ENCODE results near the gene UMAD1.

Gene UMAD1

GRCh38 chr7:7761974-7762779 is 121.6 kb downstream of the UMAD1 start:
- DNase-seq (ENCODE audit: low read depth in 2 of 2, low spot score in 1 of 2): no peak

DNA sequence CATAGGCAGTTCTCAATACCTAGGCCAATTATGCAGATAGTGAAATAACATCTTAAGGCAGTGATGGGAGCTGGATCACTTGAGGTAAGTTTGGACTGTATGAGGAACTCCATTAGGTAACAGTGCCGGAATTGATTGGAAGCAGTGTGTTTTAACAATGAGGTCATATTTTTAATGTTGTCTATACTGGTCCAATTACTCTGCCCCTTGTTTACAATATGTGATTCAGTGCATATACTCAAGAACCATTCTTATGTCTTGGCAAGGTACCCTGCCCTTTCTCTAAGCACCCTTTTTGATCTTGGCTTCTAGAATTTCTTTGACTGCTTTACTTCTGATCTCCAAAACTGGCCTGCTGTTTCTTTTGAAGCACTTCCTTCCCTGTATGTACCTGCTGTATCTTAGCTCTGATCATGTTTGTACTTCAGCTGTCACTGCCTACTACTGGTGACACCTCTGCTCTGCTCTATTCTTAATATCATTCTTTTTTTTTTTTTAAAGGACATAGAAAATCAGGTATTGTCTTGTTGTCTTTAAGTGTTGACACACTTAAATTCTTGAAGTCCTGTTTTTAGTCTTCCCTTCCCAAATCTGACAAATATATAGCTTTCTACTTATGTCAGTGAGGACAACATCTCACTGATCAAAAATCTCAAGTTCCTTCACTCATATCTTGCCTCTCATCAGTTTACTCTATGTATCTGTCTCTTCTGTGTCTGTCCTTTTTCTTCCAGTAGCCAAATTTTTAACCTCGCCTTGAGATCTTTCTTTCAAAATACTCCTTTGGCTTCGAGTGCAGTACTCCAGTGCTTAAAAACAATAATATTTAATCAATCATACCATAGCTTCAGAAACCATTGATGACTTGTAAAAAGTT is 124.2 kb downstream of the UMAD1 start:
- no peak for DNase-seq (ENCODE audit: low read depth in 2 of 2, low spot score in 1 of 2)

- DNase-seq (ENCODE audit: low read depth in 2 of 2, low spot score in 1 of 2): no peak
These were observed 124.9 kb downstream of the UMAD1 start for GRCh38 chr7:7765422-7765821.

GRCh38 chr7:7766671-7767070 is 126.1 kb downstream of the UMAD1 start:
- DNase-seq (ENCODE audit: low read depth in 2 of 2, low spot score in 1 of 2): no peak

DNA sequence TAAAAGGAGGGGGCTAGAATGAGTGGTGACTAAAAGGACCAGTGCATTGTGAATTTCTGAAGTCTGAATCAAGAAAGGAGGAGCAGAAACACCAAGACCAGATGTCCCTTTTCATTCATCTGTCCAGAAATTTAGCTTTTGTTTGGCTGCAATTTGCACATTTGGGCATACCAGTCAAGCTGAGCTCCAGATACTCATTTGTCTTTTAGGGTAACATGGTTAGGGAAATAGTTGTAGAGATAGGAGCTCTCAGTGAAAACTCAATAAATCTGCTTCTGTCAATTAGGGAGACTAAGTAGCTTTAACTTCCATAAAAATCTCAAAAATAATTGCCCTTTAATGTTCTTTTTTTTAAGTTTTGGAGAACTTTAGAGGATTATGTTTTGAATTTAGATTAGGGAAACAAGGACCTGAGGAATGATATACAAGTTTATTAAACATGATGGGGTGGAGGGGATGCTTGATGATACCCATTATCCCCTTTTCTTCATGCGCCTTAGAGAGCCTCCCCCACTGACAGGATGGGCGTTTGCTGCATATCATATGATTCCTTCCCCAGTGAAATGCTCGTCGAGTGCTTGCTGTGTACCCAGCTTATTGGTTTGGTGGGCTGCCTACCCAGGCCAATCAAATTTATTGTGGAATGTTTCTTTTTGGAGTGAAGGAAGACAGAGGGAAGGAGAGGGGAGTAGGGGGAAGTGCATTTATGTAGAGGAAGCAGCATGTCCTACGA is 128.6 kb downstream of the UMAD1 start:
- no peak for DNase-seq (ENCODE audit: low read depth in 2 of 2, low spot score in 1 of 2)

DNA sequence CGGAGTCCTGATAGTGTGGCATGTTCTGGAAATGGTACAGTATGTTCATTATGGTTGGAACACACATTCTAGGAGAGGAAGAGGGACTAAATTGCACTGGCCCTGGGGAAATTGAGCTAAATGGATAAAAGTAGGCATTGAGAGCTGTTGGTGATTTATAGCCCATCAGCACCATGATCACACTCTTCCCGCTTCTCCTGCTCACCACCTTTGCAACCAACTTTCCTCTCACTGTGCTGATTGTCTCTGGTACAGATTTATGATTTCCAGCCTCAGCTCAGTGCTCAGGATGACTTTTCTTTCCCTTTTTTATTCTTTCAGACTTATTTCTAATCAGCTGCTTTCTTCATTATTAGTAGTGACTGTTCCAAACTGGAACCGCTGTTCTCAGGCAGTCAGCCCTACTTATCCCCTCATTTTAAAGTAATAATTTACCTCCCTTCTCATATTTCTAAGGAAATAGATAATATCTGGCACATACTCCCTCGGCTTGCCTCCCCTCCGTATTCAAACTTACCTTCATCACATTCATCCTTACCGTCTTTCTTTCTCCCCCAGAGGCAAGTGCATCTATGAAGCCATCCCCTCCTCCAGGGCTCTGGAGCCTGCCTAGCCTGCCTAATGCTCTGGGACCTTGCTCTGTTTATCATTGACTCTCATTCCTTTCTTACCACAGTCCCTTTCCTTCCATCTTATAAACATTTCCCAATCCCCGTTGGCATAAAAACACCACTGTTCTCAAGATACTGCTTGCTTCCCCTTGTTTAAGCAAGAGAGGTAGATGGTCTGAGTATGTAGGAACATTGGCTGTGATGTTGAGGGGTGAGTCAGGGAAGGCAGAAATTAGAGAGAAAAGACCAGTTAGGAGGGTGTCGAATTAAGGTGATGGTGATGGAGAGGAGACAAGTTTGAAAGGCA is 129.4 kb downstream of the UMAD1 start:
- no peak for DNase-seq (ENCODE audit: low read depth in 2 of 2, low spot score in 1 of 2)

DNA sequence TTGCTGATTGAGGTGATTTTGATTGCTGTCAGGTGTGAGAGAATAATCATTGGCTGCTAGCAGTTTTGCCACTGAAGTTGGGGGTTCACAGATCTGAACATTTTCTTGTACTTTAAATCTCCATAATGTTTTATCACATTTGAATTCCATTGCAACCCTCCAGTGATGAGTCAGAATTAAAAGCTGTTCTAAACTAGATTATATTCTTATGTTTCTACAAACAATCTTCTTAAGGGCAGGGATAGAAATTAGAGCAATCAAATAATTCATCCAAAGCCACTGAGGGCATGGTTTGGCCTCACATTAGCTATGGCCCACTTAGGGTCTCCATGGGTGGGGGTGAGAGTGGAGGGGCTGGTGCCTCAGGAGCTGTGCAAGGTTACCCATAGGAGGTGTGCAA is 130.9 kb downstream of the UMAD1 start:
- DNase-seq (ENCODE audit: low read depth in 2 of 2, low spot score in 1 of 2): no peak

- DNase-seq (ENCODE audit: low read depth in 2 of 2, low spot score in 1 of 2): no peak
These were observed 131.9 kb downstream of the UMAD1 start for GRCh38 chr7:7772397-7772821.

GRCh38 chr7:7773334-7774309 is 133.1 kb downstream of the UMAD1 start:
- no peak for DNase-seq (ENCODE audit: low read depth in 2 of 2, low spot score in 1 of 2)

GRCh38 chr7:7779888-7780287 is 139.3 kb downstream of the UMAD1 start:
- DNase-seq (ENCODE audit: low read depth in 2 of 2, low spot score in 1 of 2): no peak

DNA sequence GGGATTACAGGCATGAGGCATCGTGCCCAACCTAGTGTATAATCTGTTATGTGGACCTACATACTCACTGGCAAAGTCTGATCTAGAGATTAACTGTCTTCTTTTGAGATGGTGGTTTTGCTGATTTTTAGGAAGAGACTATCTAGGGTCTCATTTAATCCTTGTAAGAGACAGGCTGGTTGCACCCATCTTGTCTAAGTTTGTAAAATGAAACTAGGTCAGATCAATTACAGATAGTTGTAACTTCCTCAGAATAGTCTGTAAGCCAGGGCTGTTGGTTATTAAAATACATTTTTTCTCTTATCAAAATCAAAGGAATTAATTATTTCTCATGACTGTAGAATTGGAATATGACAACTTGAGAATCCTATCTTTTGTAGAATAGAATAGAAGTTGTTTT is 142.4 kb downstream of the UMAD1 start:
- DNase-seq (ENCODE audit: low read depth in 2 of 2, low spot score in 1 of 2): no peak

DNA sequence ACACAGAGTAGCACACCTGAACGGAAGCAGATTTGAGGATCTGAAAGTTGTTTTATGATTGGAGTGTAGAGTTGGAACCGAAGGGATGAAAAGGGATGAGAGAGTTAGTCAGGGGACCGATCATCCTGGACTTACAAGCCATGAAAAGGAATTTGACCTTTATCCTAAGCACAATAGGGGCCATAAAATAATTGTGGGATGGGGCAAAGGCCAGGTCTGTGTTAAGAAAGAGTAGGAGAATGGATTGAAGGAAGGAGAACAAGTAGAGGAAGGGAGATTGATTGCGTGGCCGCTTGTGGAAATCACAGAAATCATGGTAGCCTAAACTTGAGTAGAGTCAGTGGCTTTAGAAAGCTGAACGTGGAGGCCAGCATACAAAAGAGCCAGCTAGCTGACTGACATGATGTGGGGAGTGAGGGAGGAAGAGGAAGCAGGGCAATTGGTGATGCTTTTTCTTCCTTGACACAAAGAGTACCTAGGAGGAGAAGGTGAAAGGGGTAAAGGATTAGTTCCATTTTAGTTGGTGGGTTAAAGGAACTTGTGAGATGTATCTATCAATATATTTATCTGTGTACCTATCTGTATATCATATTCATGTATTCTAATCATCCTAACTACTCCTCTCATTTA is 144.9 kb downstream of the UMAD1 start:
- DNase-seq (ENCODE audit: low read depth in 2 of 2, low spot score in 1 of 2): no peak

DNA sequence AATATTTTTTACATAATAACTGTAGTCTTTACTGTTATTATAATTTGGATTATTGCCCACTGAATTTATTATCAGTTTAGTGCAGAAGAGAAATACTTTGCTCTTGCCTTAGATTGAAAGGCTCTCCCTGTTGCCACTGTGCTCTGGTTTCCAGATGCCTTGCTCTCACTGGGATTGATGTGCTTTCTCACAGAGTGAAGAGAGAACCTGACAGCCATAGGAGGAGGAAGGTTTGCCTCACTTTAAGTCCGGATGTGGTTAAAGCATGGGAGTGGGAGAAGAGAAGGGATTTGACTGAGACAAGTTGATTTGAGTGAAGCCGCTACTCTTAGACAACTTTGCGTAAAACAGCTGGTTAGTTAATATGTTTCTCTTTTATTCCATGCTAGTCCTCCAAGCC is 146.0 kb downstream of the UMAD1 start:
- no peak for DNase-seq (ENCODE audit: low read depth in 2 of 2, low spot score in 1 of 2)

GRCh38 chr7:7789551-7789988 is 149.0 kb downstream of the UMAD1 start:
- DNase-seq (ENCODE audit: low read depth in 2 of 2, low spot score in 1 of 2): no peak

DNA sequence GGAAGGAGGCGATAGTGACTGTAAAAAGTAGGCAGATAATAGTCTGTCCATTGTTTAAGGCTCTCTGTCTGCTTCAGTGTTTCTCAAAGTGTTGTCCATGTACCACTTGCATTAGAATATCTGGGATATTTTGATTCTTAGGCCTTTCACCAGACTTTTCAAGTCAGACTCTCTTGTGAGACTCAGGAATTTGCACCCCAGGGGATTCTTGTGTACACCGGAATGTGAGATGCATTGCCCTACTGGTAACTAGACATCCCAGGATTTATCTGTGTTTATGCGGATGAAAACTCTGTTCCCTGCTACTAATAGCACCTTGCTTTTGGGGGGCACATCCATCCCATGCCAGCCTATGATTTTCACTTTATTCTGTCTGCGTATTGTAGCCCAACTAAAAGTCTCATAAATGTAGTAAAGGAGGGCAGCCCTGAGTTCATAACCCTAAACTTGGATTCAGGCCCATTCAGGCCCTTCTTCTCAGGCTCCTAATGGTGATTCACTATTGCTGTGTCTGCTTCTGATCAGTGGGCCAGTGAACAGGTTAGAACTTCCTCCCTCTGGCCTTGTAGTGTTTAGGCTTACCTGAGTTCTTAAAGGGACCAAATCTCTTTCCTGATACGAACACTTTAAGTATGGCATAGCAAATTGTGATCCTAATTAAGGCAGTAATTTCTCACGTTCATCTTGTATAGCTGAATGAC is 149.6 kb downstream of the UMAD1 start:
- no peak for DNase-seq (ENCODE audit: low read depth in 2 of 2, low spot score in 1 of 2)

GRCh38 chr7:7791523-7791922 is 151.0 kb downstream of the UMAD1 start:
- no peak for DNase-seq (ENCODE audit: low read depth in 2 of 2, low spot score in 1 of 2)

DNA sequence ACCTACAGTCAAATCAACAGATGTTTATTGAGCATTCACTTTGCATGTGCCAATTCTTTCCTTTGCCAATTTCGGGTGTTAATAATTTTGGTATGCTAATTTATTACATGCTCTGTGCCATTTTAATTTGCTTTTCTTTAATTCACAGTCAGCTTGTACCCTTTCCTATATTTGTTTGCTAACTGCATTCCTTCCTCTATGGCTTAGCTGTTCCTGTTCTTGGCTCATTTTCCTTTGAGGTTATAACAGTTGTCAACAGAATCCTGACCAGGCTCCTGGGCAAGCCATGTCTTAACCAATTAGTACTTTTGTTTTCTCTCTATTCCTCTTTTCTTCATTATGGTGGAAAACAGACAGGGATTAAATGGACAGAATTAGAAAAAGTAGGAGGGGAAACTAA is 151.5 kb downstream of the UMAD1 start:
- no peak for DNase-seq (ENCODE audit: low read depth in 2 of 2, low spot score in 1 of 2)

DNA sequence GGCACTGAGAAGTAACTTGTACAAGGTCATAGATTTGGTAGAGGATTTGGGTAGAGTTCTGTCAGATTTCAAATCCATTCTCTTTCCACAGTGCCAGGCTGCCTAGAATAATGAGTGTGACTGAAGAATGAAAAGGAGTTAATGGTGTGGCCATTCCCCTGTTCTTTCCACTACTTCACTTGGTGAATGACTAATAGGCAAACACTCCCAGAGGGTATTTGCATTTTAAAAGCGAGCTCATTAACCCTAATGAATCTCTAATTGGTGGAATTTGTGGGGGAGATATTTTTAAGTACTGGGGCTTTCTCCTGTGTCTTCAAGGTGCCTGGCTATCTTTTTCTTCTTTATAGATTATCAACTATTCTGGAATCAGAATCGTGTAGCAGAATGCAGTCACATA is 152.7 kb downstream of the UMAD1 start:
- DNase-seq (ENCODE audit: low read depth in 2 of 2, low spot score in 1 of 2): no peak
